ENCODE measurements around the gene CZIB. TPM values are rescaled to one million over a fixed set of nuclear protein-coding genes. Genes with fewer than 3 reads are reported as not detected.

Gene CZIB
- total RNA-seq, 1 experiment from 2014 or later: 67.0 TPM

DNA sequence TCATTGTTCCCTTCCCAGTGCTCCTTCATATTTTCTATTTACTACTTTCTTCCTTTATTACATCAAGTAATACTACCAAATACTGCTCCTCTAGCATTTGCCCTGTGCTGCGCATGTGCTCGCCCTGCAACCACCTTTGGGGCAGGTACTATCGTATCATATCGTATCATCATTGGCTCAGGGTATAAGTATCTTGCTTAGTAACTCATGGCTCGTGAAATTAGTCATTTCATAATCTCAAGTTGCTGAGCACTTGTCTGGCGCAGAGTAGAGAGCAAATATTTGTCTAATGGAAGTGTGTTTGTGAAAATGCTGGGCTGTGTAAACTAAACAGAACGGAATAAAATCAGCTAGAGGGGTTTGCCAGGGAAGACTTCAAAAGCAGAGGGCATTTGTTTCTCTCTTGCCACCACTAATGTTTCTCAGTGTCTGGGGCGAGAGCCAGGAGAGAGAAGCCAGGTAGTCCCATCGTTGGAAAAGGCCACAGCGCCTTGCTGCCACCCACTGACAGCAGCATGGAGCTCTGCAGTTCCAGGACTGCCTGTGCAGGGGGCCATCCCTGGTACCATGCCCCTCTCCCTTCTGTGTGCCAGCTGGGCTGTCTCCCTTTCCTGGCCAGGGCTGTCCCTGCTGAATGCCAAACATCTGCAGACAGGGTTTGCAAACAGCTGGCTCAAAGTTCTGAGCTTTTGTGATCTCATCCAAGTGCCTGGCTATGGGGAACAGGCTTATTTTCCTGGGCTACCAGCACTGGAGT is 43.8 kb downstream of the CZIB start:
- H4K8ac ChIP-seq (replicated peaks; ENCODE audit: insufficient read length, low read depth, low read length): no peak overlapping the region
- no peak overlapping the region; the same call in 1 of the 2 replicates for H3K14ac ChIP-seq (ENCODE audit: insufficient read depth, low read length)
- H4K91ac ChIP-seq (ENCODE audit: insufficient read length, low read depth, low read length): no peak overlapping the region
- peaks cover 0 to 3% of the 10 kb centered on the region in 2 experiments; a peak in 1 of 5 replicates for H3K9me3 Mint-ChIP-seq
- no peak overlapping the region for H3K23ac ChIP-seq (ENCODE audit: insufficient read length, low read depth, low read length)
- no peak for DNase-seq
- no peak overlapping the region for H2BK20ac ChIP-seq (ENCODE audit: low read depth, low read length, poor library complexity, severe bottlenecking)
- peaks cover 23% of the 10 kb centered on the region for H3K27me3 Mint-ChIP-seq (ENCODE audit: low read depth)
- no peaks in the 10 kb centered on the region for H4K20me1 ChIP-seq (ENCODE audit: control insufficient read depth, insufficient read depth, insufficient read length)
- no peaks in the 10 kb centered on the region for H3K23me2 ChIP-seq (ENCODE audit: insufficient read length, low read depth, low read length, poor library complexity, severe bottlenecking)
- no peak overlapping the region for H3K27ac ChIP-seq (ENCODE audit: insufficient read length, low read depth, low read length)
- H2AFZ ChIP-seq (ENCODE audit: low read length): no peak overlapping the region
- no peaks in the 10 kb centered on the region for H3K79me1 ChIP-seq (ENCODE audit: insufficient read depth, low read depth, low read length, poor library complexity, severe bottlenecking)
- TF ChIP-seq, protein P1, sequence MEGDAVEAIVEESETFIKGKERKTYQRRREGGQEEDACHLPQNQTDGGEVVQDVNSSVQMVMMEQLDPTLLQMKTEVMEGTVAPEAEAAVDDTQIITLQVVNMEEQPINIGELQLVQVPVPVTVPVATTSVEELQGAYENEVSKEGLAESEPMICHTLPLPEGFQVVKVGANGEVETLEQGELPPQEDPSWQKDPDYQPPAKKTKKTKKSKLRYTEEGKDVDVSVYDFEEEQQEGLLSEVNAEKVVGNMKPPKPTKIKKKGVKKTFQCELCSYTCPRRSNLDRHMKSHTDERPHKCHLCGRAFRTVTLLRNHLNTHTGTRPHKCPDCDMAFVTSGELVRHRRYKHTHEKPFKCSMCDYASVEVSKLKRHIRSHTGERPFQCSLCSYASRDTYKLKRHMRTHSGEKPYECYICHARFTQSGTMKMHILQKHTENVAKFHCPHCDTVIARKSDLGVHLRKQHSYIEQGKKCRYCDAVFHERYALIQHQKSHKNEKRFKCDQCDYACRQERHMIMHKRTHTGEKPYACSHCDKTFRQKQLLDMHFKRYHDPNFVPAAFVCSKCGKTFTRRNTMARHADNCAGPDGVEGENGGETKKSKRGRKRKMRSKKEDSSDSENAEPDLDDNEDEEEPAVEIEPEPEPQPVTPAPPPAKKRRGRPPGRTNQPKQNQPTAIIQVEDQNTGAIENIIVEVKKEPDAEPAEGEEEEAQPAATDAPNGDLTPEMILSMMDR (conservative IDR thresholded peaks at IDR 0.05): no peak
- H3K4me1 ChIP-seq (ENCODE audit: insufficient read depth, low read length): peaks cover 5% of the 10 kb centered on the region; the same call in 1 of the 2 replicates
- no peak overlapping the region for H2BK120ac ChIP-seq (ENCODE audit: low read depth, low read length, poor library complexity, severe bottlenecking)
- H3K4me3 Mint-ChIP-seq: no peak overlapping the region
- H3K9ac ChIP-seq (ENCODE audit: extremely low read depth, insufficient read length, low read length): no peak overlapping the region
- H2BK15ac ChIP-seq (ENCODE audit: low read depth, low read length): no peak overlapping the region
- peaks cover 35 to 43% of the 10 kb centered on the region in 2 experiments for H3K4me1 Mint-ChIP-seq
- H3K79me2 ChIP-seq (ENCODE audit: insufficient read depth, low read length): no peaks in the 10 kb centered on the region
- H3T11ph ChIP-seq (ENCODE audit: low read length): no peak overlapping the region
- H3K56ac ChIP-seq (ENCODE audit: insufficient read length, low read depth, low read length): no peak overlapping the region
- no peak overlapping the region for H2BK12ac ChIP-seq (ENCODE audit: insufficient read length, low read depth, low read length)
- H3K18ac ChIP-seq (ENCODE audit: insufficient read length, low read depth, low read length): no peak overlapping the region
- no peak overlapping the region for H3K4ac ChIP-seq (ENCODE audit: low read depth, low read length)
- no CpG with 5 or more reads among the region's 10 CpGs for WGBS (ENCODE audit: extremely low coverage, insufficient read length, low lambda C conversion rate)
- no peaks in the 10 kb centered on the region for H3K27me3 ChIP-seq (ENCODE audit: insufficient read depth, low read length)
- H3K4me2 ChIP-seq (ENCODE audit: insufficient read depth, insufficient read length, low read length): no peak overlapping the region
- no peaks in the 10 kb centered on the region for H3K9me3 ChIP-seq (ENCODE audit: control insufficient read depth, low read depth, low read length)
- H4K5ac ChIP-seq (ENCODE audit: insufficient read length, low read depth, low read length): no peak overlapping the region
- H2BK5ac ChIP-seq (ENCODE audit: insufficient read length, low read length): no peak overlapping the region
- no peak overlapping the region for H3K27ac Mint-ChIP-seq
- no peak overlapping the region for H2AK5ac ChIP-seq (ENCODE audit: insufficient read length, low read length)
- no peaks in the 10 kb centered on the region for H3K36me3 Mint-ChIP-seq (ENCODE audit: insufficient read depth in 1 of 3, low read depth in 3 of 3)
